T-helper 17 cell (primary cell): ENCODE results near the gene FITM2. TPM values are rescaled to one million over a fixed set of nuclear protein-coding genes. Genes with fewer than 3 reads are reported as not detected.
"Not testable (repeated sequence)": the region's sequence is repeated elsewhere in the genome, so short reads cannot be mapped to it uniquely, and the experiment has no call there.

Experiments used
- ATAC-seq: fragments of 150-1000 bp; cut with Tn5 transposase; 2 replicates; pipeline ENCODE4 v1.10.0; 2021; ENCODE audit warnings: mild to moderate bottlenecking, moderate library complexity
- DNase-seq, 3 donors: peaks; one replicate each; pipeline versions ENCODE4 v3.0.0 to v3.0.0-alpha.2; 2020 to 2021
- H3K9me3 ChIP-seq: one replicate; pipeline ENCODE4 v1.7.0; 2013; ENCODE audit warnings: low read length, mild to moderate bottlenecking; ENCODE audit not compliant: control insufficient read depth, poor library complexity, severe bottlenecking
- H3K27ac Mint-ChIP-seq: one replicate; pipeline ENCODE4 v1.8.0; 2022; ENCODE audit warnings: mild to moderate bottlenecking, moderate library complexity, mixed read lengths
- H3K27me3 Mint-ChIP-seq: one replicate; pipeline ENCODE4 v1.8.0; 2022; ENCODE audit warnings: mixed read lengths
- H3K36me3 Mint-ChIP-seq: one replicate; pipeline ENCODE4 v1.8.0; 2022; ENCODE audit warnings: low read depth, mixed read lengths
- H3K4me1 Mint-ChIP-seq: one replicate; pipeline ENCODE4 v1.8.0; 2022; ENCODE audit warnings: mild to moderate bottlenecking, mixed read lengths
- H3K4me3 Mint-ChIP-seq: one replicate; pipeline ENCODE4 v1.8.0; 2022; ENCODE audit warnings: mild to moderate bottlenecking, moderate library complexity, mixed read lengths
- total RNA-seq, 4 donors: library from RNA in 2 of 4; stranded (reverse) in 2 of 4; gene quantifications; one replicate each; pipeline ENCODE4 v1.2.3 and lab custom pipeline; 2022 to 2026

FITM2 gene, protein sequence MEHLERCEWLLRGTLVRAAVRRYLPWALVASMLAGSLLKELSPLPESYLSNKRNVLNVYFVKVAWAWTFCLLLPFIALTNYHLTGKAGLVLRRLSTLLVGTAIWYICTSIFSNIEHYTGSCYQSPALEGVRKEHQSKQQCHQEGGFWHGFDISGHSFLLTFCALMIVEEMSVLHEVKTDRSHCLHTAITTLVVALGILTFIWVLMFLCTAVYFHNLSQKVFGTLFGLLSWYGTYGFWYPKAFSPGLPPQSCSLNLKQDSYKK
- total RNA-seq (1 to 10 TPM; 3.3 to 3.4 TPM), total RNA-seq (lab: John Stamatoyannopoulos, UW) (8.0 to 9.9 reads per million in 2 donors)

DNA sequence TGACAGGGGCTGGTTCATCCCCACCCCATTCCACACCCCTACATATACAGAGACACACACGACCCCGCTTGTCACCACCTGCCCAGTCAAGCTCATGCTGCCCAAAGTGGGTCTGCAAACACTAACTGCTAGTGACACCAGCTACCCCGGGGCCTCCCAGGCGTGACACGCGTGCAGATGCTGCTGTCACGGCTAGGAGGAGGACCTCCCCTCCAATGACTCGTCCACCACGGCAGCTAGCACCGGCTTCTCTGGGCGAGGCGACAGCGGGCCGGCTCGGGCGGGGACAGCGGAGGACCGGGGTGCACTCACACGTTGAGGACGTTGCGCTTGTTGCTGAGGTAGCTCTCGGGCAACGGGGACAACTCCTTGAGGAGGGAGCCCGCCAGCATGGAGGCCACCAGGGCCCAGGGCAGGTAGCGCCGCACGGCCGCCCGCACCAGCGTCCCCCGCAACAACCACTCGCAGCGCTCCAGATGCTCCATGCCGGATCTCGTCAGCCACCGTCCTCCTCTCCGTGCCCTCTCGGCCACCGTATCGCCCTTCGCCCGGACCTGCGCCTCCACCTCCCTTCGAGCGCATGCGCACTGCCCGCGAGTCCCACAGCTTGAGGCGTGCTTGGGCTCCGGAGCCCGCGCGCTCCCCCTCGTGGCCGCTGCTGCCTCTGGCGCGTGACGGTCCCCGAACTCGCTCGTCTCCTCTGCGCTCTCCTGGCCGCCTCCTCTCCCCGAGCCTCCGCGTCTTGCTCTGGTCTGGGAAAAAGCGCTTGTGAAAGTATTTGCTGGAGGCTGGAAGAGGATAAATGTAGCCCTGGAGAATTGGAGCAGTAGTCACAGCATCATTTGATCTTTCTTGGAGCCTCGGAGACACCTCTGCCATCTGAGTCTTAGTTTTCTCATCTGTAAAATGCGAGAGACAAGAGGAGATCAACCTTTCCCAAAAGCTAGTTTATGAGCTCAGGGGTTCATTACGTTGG, at the start of gene FITM2:
TSS of gene FITM2 (minus strand) at position 539 of the 976 bp plus-strand sequence. CDS start at position 485, 54 bp downstream.
- peak within 1 kb of the TSS; percentile 89 for H3K27ac Mint-ChIP-seq
- no peaks in the 10 kb centered on the region for H3K27me3 Mint-ChIP-seq
- ATAC-seq (peak; percentile 97), DNase-seq (peak; percentile 98 to 99 (median 98))
- peaks cover 19% of the 10 kb centered on the region for H3K4me1 Mint-ChIP-seq
- H3K4me3 Mint-ChIP-seq, result peak within 1 kb of the TSS; percentile 96
- peaks cover 3% of the 10 kb centered on the region for H3K36me3 Mint-ChIP-seq
- H3K9me3 ChIP-seq, result no peaks in the 10 kb centered on the region

DNA sequence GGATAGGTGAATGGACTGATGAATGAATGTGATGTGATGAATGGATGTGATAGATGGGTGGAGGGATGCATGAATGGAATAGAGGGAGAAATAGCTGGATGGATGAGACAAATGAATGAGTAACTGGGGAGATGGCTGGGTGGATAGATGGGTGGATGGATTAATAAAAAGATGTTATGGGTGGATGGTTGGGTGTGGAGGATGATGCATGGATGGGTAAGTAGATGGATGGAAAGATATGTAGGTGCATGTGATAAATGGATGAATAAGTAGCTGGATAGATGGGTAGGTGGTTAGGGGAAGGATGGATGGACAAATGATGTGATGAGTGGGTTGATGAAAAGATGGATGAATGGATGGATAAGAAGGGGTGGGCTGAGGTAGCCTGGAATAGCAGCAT, 49.2 kb upstream of the FITM2 start:
- no peak overlapping the region for H3K27ac Mint-ChIP-seq
- no peaks in the 10 kb centered on the region for H3K9me3 ChIP-seq
- H3K27me3 Mint-ChIP-seq, result peaks cover 40% of the 10 kb centered on the region
- no peak for ATAC-seq
- DNase-seq, result no peak
- H3K4me3 Mint-ChIP-seq, result no peak overlapping the region
- no peaks in the 10 kb centered on the region for H3K4me1 Mint-ChIP-seq
- H3K36me3 Mint-ChIP-seq, result peaks cover 5% of the 10 kb centered on the region

DNA sequence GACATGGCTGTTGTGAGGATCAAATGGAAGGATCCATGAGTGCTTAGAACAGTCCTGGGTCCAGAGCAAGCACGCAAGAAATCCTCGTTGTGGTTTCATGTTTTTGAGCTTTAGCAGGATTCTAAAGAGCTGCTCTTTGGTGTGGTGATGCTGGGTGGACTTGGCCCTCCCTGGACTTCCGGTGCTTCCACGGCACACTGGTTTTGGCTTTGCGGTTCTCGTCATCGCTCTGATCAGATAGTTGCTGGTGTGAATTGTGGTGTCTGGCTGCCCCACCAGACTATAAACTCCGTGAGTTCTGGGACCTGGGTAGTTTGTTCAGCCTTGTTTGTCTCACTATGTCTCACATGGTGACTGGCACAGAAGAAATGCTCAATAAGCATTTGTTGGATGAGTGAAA, 47.8 kb upstream of the FITM2 start:
- DNase-seq (no peak), ATAC-seq (no peak)
- no peak overlapping the region for H3K4me3 Mint-ChIP-seq
- H3K9me3 ChIP-seq, result no peaks in the 10 kb centered on the region
- H3K27me3 Mint-ChIP-seq, result peaks cover 52% of the 10 kb centered on the region
- H3K36me3 Mint-ChIP-seq, result peaks cover 6% of the 10 kb centered on the region
- no peak overlapping the region for H3K27ac Mint-ChIP-seq
- no peaks in the 10 kb centered on the region for H3K4me1 Mint-ChIP-seq

DNA sequence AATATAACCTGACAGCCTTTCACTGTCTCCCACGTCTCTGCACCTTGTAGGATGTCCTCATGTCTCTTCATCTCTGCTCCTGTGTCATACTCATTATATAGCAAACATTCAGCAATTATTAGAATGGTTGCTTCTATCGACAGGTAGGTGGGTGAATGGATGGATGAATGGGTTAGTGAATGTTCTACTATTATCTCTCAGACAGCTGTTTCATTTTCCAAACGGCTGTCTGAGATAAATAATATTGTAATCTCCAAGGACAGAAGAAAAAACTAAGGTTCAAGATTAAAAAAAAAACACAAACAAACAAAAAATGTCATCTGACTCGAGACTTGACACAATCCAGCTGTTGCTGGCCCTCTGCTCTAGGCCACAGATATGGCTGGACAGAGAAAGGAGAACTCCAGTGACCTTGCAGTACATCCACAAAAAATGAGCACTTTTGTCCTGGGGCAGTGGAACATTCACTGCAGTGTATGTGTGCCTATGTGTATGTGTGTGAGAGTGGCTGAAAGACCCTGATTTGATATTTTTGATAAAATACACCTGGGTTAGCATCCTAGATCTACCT, 46.6 kb upstream of the FITM2 start:
- H3K4me1 Mint-ChIP-seq, result no peaks in the 10 kb centered on the region
- H3K36me3 Mint-ChIP-seq, result peaks cover 6% of the 10 kb centered on the region
- no peak overlapping the region for H3K27ac Mint-ChIP-seq
- ATAC-seq, result no peak
- H3K4me3 Mint-ChIP-seq, result no peak overlapping the region
- no peaks in the 10 kb centered on the region for H3K9me3 ChIP-seq
- peaks cover 52% of the 10 kb centered on the region for H3K27me3 Mint-ChIP-seq
- DNase-seq, result no peak

DNA sequence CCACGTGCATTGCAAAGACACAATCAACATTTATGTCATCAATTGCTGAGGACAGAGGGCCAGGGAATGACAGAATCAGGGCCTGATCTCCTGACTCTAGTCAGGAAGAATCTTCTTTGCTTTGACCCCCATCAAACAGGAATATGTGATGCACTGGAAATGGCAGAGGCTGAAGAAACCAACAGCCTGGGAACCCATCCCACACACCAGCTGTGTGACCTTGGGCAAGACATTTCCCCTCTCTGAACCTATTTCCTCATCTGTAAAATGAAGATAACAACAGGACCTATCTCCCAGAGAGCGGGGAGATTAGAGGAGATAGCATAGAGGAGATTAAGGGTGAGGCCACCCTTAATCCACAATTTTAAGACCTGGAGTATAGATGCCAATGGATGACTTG, 46.0 kb upstream of the FITM2 start:
- ATAC-seq (no peak), DNase-seq (no peak)
- Mint-ChIP-seq H3K4me1 (no peaks in the 10 kb centered on the region), H3K4me3 (no peak overlapping the region), H3K27ac (no peak overlapping the region), H3K27me3 (peaks cover 58% of the 10 kb centered on the region), H3K36me3 (peaks cover 6% of the 10 kb centered on the region)
- no peaks in the 10 kb centered on the region for H3K9me3 ChIP-seq

DNA sequence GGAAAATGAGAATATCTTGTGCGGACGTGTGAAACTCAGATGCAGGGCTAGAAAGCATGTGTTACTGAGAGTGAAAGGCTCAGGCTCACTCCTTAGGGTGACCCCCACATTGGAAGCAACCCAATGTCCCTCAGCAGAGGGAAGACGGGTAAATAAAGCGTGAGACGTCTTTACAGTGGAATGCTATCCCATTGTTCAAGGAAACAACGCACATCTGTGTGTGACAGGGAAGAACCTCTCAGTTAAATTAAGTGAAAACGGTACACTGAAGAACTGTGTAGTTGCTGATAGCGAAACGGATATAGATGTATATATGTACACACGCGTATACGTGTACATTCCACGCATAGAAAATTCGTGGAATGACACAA, 45.3 kb upstream of the FITM2 start:
- H3K4me3 Mint-ChIP-seq, result no peak overlapping the region
- peaks cover 3% of the 10 kb centered on the region for H3K4me1 Mint-ChIP-seq
- peaks cover 60% of the 10 kb centered on the region for H3K27me3 Mint-ChIP-seq
- no peak overlapping the region for H3K27ac Mint-ChIP-seq
- no peak for ATAC-seq
- H3K9me3 ChIP-seq, result no peaks in the 10 kb centered on the region
- peaks cover 6% of the 10 kb centered on the region for H3K36me3 Mint-ChIP-seq
- DNase-seq, result no peak

DNA sequence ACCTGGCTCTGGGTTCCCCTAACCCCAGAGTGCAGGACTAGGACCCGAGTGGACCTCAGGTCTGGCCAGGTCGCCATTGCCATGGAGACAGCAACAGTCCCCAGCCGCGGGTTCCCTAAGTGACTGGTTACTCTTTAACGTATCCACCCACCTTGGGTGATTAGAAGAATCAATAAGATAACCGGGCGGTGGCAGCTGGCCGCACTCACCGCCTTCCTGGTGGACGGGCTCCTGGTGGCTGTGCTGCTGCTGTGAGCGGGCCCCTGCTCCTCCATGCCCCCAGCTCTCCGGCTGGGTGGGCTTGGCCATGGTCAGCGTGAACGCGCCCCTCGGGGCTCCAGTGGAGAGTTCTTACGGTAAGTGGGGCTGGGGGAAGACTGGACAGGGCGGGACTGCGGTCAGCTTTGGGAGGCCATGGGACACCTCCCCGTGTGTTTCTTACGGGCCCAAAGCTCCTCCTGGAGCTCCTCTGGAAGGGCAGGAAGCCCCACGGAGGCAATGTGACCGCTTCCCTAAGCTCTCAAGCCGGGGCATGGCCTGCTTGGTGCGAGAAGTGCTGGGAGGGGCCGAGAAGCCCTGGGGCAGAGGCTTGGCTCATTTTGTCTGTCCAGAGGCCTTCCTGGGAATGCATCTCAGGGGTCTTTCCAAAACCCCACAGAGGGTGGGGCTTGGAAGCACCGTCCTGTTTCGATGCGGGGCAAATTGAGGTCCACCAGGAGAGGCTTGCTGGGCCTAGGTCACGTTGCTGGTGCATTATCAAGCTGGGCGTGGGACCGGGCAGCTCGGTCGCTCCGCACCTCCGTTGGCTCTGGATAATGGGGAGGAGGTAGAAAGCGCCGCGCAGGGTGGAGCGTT, 44.7 kb upstream of the FITM2 start, which contains the start of gene HNF4A:
TSS of gene HNF4A (plus strand) at position 202 of the 855 bp plus-strand sequence. CDS start at position 308, 106 bp downstream.
- H3K27me3 Mint-ChIP-seq, result peaks cover 63% of the 10 kb centered on the region
- H3K27ac Mint-ChIP-seq, result no peak within 1 kb of the TSS
- H3K36me3 Mint-ChIP-seq, result peaks cover 6% of the 10 kb centered on the region
- H3K4me1 Mint-ChIP-seq, result peaks cover 3% of the 10 kb centered on the region
- H3K4me3 Mint-ChIP-seq, result no peak within 1 kb of the TSS
- no peaks in the 10 kb centered on the region for H3K9me3 ChIP-seq
- no peak for ATAC-seq
- DNase-seq, result no peak

DNA sequence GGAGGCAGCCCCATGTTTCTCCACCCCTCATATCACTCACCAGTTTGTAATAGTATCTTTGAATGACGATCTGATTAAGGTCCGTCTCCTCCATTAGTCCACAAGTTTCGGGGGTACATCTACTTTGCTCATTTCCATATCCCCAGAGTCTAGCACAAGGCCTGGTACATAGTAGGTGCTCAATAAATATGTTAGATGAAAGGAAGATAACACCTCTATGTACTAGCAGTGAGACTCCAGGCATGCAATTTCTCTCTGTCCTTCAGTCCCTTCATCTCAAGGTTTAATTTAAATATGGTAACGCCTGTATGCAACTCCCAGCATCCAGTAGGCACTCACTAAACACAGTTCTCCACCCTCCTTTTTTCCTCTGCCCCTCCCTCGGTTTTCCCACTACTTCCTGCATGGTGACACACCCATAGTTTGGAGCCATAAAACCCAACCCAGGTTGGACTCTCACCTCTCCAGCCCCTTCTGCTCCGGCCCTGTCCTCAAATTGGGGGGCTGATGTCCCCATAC, 44.0 kb upstream of the FITM2 start:
- ATAC-seq (no peak), DNase-seq (no peak)
- Mint-ChIP-seq H3K36me3 (peaks cover 3% of the 10 kb centered on the region), H3K27me3 (peaks cover 63% of the 10 kb centered on the region), H3K4me3 (no peak overlapping the region), H3K27ac (no peak overlapping the region), H3K4me1 (peaks cover 3% of the 10 kb centered on the region)
- no peaks in the 10 kb centered on the region for H3K9me3 ChIP-seq

DNA sequence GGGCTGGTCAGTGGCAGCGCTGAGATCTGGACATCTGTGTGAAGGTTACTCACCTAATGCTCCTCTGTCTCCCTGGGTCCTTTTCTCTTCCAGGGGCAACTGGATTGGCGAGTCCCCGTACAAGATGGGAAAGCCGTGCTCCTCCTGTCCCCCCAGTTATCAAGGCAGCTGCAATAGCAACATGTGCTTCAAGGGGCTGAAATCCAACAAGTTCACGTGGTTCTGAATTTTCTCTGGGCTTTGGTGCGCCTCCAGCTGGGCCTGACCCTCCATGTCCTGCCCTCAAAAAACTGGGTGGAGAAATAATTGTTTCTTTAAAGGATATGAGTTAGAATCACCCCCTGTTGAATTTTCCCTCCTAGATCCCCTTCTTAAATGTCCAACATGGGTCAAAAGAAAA, 39.6 kb upstream of the FITM2 start:
- DNase-seq (no peak), ATAC-seq (no peak)
- H3K27me3 Mint-ChIP-seq, result peaks cover 30% of the 10 kb centered on the region
- H3K4me3 Mint-ChIP-seq, result no peak overlapping the region
- peaks cover 3% of the 10 kb centered on the region for H3K4me1 Mint-ChIP-seq
- H3K36me3 Mint-ChIP-seq, result peaks cover 2% of the 10 kb centered on the region
- no peaks in the 10 kb centered on the region for H3K9me3 ChIP-seq
- H3K27ac Mint-ChIP-seq, result no peak overlapping the region

DNA sequence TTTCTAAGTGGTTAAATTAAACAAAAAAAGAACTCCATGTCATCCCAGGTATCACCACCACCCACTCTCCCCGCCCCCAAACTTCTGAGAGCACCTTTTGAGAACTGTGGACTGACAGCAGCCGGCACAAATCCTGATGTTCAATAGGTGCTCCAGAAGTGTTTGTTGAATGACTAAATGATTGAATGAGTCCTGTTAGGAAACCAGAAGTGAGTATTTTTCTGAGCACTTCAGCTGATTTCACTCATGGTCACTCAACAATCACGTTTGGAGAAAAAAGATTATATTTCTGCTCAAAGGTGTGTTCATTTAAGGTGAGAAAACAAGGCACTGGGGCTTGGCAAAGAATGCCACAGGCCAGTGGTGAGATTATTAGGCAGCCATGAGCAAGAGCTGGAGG, 38.3 kb upstream of the FITM2 start:
- ATAC-seq, result no peak
- no peak for DNase-seq
- no peaks in the 10 kb centered on the region for H3K9me3 ChIP-seq
- Mint-ChIP-seq H3K27ac (no peak overlapping the region), H3K4me1 (peaks cover 3% of the 10 kb centered on the region), H3K4me3 (no peak overlapping the region), H3K27me3 (peaks cover 18% of the 10 kb centered on the region), H3K36me3 (no peaks in the 10 kb centered on the region)

DNA sequence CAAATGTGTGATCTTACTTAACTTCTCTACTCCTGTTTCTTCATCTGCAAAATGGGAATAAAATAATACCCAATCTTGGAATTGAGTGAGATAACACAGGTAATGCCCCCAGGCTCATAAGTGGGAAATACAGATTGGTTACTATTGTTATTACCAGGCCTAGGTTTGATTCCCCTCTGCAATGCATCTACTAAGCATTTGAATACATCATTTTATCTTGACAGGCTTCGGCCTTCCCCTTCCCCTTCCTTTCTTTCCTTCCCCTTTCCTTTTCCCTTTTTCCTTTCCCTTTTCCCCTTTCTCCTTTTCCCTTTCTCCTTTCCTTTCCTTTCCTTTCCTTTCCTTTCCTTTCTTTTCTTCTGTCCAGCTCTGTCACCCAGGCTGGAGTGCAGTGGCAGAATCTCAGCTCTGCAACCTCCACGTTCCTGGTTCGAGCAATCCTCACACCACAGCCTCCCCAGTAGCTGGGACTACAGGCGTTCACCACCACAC, 37.2 kb upstream of the FITM2 start:
- H3K27me3 Mint-ChIP-seq, result peaks cover 15% of the 10 kb centered on the region
- H3K4me3 Mint-ChIP-seq, result no peak overlapping the region
- H3K9me3 ChIP-seq, result no peaks in the 10 kb centered on the region
- H3K36me3 Mint-ChIP-seq, result no peaks in the 10 kb centered on the region
- H3K27ac Mint-ChIP-seq, result no peak overlapping the region
- ATAC-seq, result no peak
- DNase-seq, result no peak
- peaks cover 3% of the 10 kb centered on the region for H3K4me1 Mint-ChIP-seq

DNA sequence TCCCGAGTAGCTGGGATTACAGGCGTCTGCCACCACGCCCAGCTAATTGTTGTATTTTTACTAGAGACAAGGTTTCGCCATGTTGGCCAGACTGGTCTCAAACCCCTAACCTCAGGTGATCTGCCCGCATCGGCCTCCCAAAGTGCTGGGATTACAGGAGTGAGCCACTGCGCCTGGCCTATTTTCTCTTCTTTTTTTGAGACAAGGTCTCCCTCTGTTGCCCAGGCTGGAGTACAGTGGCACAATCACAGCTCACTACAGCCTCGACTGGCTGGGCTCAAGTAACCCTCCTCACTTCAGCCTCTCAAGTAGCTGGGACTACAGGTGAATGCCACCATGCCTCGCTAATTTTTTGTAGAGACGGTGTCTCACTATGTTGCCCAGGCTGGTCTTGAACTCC, 34.9 kb upstream of the FITM2 start:
- H3K9me3 ChIP-seq, H3K4me1 Mint-ChIP-seq, ATAC-seq, H3K4me3 Mint-ChIP-seq, H3K27ac Mint-ChIP-seq, H3K27me3 Mint-ChIP-seq, H3K36me3 Mint-ChIP-seq, DNase-seq: not testable (repeated sequence)
